GM18511 (cell line): ENCODE data around the gene DACT2.
"Not testable (repeated sequence)": the region's sequence is repeated elsewhere in the genome, so short reads cannot be mapped to it uniquely, and the experiment has no call there.

Source experiments
- ATAC-seq: cut with Tn5 transposase; IDR thresholded peaks from one replicate; pipeline ENCODE4 v1.9.1; 2021; ENCODE audit warnings: mild to moderate bottlenecking, moderate library complexity; ENCODE audit not compliant: unreplicated experiment

Gene DACT2

GRCh38 chr6:168305096-168305749 is 14.4 kb downstream of the DACT2 start:
- no peak for ATAC-seq

- ATAC-seq = no peak
These were observed 14.9 kb downstream of the DACT2 start for GRCh38 chr6:168304752-168305015.

DNA sequence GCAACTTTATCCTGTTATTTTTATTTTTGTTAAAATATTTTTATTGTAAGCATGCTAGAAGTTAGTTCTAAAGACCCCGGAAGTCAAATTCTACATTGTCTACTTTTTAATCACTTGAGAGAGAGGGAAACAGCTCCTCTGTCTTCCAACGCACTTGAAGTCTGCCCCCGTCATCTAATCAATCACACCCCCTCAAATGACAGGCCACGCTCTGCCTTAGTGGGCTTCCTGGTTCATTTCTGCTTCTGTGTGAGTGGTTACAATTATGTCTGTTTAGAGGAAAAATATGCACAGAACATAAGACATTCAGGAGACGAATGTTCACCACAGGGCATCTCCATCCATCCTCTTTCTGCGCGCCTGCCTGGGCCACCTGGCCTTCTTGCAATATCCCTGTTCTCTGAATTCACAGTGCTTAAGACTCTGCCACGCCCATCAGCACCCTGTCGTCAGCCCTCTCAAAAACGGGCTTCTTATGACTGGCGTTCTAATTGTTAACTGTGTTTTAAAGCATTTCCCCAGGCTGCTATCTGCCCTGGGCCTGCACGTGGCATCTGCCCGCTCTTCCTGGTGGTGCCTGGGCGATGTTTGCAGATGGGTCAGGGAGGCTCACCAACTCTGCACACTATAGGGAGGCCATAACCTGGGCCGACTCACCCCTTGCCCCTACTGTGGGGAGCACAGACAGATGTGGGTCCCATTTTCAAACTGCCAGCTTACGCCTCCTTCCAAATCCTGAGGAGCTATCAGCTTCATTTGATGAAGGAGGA is 15.4 kb downstream of the DACT2 start:
- no peak for ATAC-seq

DNA sequence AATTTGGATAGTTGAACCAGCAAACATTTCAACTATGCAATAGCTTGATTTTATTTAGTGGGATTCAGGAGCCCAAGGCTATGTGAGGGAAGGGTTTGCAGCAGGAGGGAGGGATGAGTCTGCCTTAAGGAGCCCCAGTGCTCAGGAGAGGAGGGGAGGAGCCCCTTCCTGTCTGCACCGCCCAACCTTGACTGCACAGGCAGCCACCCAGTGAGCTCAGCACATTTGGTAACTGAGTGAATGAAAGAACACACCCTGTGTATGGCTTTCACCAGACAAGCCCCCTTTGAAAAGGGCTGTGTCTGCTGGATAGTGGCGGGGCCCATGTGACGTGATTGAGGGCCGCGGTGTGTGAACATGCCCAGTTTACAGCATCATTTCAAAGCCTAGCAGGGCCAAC is 17.0 kb downstream of the DACT2 start:
- no peak for ATAC-seq

- ATAC-seq = no peak
These were observed 17.8 kb downstream of the DACT2 start for GRCh38 chr6:168301648-168302398.

DNA sequence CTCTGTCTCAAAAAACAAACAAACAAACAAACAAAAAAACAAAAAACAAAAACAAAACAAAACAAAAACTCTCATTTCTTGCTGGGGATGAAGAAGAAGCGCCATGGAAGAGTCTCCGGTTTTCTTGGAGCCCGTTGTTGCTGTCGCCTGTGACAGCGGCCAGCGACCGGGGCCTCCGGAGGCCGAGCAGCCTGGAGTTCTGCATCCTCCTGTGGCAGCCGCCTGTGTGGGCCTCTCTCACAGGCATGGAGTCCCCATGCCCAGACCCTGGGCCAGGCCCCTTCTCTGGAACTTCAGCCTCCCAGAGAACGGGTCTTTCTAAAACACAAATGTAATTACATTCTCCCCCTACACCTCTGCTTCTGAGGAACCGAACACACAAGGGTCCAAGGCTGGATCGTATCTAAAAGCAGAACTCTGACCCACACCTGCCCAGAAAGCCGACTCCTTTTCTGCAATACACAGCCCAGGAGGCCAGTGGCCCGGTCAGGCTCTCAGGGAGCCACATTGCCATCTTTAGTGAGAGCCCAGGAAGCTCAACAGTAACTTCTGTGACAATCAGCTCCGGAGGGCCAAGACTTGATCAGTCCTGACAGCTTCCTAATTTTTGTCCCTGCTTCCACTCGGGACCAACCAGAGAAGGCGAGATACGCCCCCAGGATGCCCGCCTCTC is 18.5 kb downstream of the DACT2 start:
- ATAC-seq = no peak

DNA sequence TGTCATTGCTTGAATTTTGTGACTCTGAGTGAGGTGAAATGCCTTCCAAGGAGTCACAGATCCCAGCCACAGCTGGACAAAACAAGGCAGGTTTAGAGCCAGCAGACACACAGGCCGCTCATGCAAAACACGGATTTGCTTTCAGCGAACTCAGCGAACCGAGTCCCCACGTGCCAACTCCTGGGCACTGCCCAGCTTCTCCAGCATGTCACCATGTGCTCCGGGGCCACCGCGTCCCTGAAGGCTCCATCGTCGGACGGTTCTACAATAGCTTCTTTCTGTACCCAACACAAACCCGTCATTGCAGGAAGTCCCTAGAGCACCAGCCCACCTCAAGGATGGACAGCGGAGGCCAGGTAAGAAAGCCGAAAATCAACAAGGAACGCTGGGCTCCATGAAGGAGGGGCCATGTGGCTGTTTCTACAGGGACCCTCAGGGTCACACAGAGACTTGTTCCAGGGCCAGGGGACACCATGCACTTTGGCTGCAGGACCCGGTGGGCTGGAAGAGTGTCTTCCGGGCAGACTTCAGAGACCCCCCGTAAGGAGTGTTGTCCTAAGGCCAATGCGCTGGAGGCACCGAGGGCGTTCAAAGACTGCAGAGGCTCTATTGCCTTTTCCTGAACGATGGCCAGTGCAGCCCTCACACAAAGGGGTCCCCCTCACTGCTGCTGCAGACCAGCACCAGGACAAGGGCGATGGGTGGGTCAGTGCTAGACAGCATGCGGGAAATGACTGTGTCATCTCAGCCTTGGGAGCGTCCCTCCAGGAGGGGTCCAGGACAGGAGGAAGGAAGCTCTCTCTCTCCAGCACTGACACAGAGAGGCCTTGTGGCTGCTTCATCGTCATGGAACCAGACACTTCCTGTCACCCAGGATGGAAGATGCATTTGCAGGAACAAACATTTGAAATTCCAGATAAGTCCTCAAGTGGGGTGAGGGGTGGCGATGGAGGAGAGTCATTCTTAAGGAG is 19.8 kb downstream of the DACT2 start:
- ATAC-seq = no peak

DNA sequence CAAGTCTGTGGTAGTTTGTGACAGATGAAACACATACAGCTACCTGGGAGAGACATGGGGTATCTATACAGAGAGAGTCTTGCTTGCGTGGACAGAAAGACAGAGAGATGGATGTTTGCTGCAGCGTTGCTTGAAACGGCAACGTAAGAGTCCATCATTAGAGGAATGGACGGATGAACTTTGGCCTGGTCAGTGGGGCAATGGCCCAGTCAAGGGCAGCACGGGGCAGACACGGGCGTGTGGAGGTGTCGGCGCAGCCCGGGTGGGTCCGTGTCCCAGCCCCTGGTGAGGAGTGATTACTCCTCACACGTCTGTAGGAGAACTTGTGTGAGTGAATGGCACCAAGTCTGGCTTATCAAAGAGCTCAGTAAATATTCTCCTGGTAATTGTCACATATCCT is 21.9 kb downstream of the DACT2 start:
- no peak for ATAC-seq

- no peak for ATAC-seq
These were observed 24.7 kb downstream of the DACT2 start for GRCh38 chr6:168294901-168295300.

GRCh38 chr6:168293636-168294530 is 25.7 kb downstream of the DACT2 start:
- no peak for ATAC-seq

- ATAC-seq = no peak
These were observed 26.8 kb downstream of the DACT2 start for GRCh38 chr6:168292826-168293225.

- no peak for ATAC-seq
These were observed 28.1 kb downstream of the DACT2 start for GRCh38 chr6:168291450-168291849.

DNA sequence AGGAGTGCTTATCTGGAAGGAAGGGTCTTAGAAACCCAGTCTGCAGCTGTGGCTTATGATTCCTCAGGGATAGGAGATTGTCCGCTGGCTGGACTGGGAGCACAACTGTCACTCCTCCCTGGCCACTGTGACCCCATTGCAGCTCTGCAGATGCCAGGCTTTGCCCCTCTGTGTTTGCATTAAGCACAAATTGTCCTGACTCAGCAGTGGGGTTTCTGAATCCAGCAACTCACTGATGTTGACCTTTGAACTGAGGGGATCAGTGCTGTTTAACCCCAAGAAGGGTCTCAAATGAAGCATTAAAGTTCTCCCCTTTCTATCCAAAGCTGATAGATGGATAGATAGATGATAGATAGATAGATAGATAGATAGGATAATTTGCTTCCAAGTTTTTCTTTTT is 29.5 kb downstream of the DACT2 start:
- ATAC-seq = no peak

- no peak for ATAC-seq
These were observed 30.0 kb downstream of the DACT2 start for GRCh38 chr6:168289571-168289962.

- ATAC-seq = no peak
These were observed 30.6 kb downstream of the DACT2 start for GRCh38 chr6:168288781-168289570.

GRCh38 chr6:168287460-168287859 is 32.1 kb downstream of the DACT2 start:
- not testable (repeated sequence) for ATAC-seq

GRCh38 chr6:168286771-168287446 is 32.7 kb downstream of the DACT2 start:
- not testable (repeated sequence) for ATAC-seq

- ATAC-seq = no peak
These were observed 33.5 kb downstream of the DACT2 start for GRCh38 chr6:168286116-168286515.
